Neuron (in vitro differentiated cells): Measurements from ENCODE around the gene DKC1.

Experiments
- H2AFZ ChIP-seq: one replicate; pipeline ENCODE4 v1.6.1; 2013; ENCODE audit warnings: low read depth, mild to moderate bottlenecking, inconsistent platforms, low read length, moderate library complexity
- H3K27me3 ChIP-seq: one replicate; pipeline ENCODE4 v1.6.1; 2013; ENCODE audit warnings: low read length; ENCODE audit not compliant: insufficient read depth
- H3K36me3 ChIP-seq: one replicate; pipeline ENCODE4 v1.6.1; 2013; ENCODE audit warnings: low read length; ENCODE audit not compliant: insufficient read depth
- H3K4me1 ChIP-seq: one replicate; pipeline ENCODE4 v1.6.1; 2013; ENCODE audit warnings: low read length; ENCODE audit not compliant: insufficient read depth
- H3K4me3 ChIP-seq: 2 replicates; pipeline ENCODE4 v1.5.1; 2013; ENCODE audit warnings: mild to moderate bottlenecking, low read length, moderate library complexity
- H3K9me3 ChIP-seq: one replicate; pipeline ENCODE4 v1.6.1; 2013; ENCODE audit warnings: low read length

Gene DKC1

DNA sequence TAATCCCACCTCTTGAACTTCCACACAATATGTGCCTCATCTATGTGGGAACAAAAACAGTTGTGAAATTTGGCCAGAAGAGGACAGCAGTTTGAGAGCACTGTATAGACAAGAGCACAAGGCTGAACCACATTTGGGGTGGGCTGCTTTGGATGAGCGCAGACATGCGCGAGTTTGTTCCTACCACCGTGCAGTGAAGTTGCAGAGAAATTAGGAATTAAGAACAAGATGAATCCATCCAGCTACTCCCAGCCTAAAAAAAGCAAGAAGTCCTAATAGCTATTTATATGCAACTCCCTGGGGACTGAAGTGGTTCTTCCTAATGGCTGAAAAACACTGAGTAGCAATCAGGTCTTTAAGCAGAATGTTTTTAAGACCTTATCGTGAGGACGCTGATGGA lies 12.8 kb upstream of the DKC1 start:
- Histone ChIP-seq H2AFZ (no peak overlapping the region), H3K27me3 (peaks cover 51% of the 10 kb centered on the region), H3K4me3 (no peak overlapping the region), H3K4me1 (no peaks in the 10 kb centered on the region), H3K9me3 (no peaks in the 10 kb centered on the region), H3K36me3 (no peaks in the 10 kb centered on the region)

DNA sequence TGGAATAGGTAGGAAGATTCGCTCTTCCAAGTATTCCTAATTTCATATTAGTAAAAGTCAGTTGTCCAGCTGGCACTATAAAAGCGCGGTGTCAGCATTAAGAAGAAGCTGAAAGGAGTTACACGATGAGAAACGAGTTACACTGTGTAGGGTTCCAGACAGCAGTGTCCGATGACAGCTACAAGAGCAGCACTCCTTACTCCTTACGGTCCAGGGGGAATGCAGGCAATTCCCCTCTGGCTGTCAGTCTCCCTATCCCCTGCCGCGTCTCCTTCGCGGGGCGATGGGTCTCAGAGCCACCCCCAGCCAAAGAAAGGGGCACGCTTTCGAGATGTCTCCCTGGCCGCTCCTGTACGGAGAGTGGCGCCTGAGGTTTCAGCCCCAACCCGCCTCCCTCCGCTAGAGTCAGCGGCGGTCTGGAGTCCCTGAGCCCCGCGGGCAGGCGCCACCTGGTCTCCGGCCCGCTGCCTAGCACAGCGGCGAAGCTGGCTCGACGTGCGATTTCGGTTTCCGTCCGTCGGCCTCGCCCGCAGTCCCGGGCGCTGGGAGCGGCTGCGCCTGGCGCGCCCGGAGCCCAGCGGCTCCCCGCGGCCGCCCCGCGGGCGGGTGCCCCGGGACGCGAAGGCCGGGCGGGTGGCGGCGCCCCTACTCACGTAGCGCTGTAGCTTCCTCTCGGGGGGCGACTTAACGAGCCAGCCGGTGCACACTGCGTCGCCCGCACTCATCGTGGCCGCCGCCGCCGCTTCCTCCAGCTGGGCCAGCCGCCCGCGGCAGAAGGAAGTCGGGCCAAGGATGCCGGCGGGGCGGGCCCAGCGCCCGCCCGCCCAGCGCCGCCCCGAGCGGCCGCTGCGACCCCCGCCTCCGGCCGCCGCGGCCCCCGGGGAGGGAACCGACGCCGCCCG lies 12.1 kb upstream of the DKC1 start, which contains the start of gene GAB3:
Gene GAB3 (minus strand): TSS at position 777 of the 902 bp plus-strand sequence. CDS start 52 bp downstream, at position 725.
- Histone ChIP-seq H3K36me3 (no peaks in the 10 kb centered on the region), H3K4me3 (no peak within 1 kb of the TSS), H2AFZ (no peak within 1 kb of the TSS), H3K4me1 (no peaks in the 10 kb centered on the region), H3K27me3 (peaks cover 51% of the 10 kb centered on the region), H3K9me3 (no peaks in the 10 kb centered on the region)

DNA sequence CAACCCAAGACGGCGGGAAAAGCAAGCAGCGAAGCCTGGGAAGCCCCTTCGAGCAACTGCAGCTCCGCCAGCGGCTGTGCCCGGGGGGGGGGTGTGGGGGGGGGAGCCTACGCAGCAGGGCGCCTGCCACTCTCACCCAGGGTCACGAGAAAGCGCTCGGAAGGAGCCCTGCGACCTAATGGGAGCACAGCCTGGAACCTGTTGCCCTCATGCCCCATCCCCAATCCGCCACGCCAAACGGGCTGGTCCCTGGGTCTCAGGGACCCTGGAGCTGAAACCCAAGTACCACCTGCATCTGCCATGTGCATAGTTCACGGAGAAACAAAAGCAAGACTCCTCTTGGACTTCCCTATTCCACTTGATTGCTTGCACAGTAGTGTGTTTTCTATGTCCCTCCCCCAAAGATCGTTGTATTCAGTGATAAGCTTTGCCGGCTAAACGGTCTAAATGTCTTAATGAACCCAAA lies 11.4 kb upstream of the DKC1 start:
- H3K4me1 ChIP-seq: no peaks in the 10 kb centered on the region
- H3K4me3 ChIP-seq: no peak overlapping the region
- no peak overlapping the region for H2AFZ ChIP-seq
- H3K27me3 ChIP-seq: peaks cover 51% of the 10 kb centered on the region
- no peaks in the 10 kb centered on the region for H3K36me3 ChIP-seq
- no peaks in the 10 kb centered on the region for H3K9me3 ChIP-seq

DNA sequence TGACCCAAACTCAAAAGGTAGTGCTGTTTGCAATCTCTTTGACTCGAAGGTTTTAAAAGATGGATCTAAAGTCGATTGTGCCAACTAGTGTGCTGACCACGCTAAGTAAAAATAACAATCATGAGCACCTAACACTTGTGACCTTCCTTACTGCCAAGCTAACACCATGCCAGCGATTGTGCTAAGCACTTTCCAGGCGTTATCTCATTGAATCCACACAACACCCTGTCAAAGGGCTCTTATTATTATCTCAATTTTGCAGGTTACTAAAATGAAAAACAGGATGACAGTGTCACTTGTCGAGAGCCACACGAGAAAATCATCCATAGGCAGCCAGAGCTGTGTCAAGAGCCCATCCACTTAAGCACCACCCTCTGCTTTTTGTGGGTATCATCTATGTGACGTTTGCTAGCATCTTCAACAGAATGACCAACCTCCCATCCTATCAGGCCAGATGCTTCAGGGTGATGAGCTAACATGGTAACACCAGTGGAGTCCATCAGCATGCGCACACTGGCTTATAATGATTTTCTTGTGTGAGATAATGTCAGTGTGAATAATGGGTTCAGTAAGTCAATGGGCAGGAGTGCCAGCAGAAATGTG lies 10.9 kb upstream of the DKC1 start:
- Histone ChIP-seq H3K4me3 (no peak overlapping the region), H3K36me3 (no peaks in the 10 kb centered on the region), H3K4me1 (no peaks in the 10 kb centered on the region), H3K9me3 (no peaks in the 10 kb centered on the region), H2AFZ (no peak overlapping the region), H3K27me3 (peaks cover 51% of the 10 kb centered on the region)

DNA sequence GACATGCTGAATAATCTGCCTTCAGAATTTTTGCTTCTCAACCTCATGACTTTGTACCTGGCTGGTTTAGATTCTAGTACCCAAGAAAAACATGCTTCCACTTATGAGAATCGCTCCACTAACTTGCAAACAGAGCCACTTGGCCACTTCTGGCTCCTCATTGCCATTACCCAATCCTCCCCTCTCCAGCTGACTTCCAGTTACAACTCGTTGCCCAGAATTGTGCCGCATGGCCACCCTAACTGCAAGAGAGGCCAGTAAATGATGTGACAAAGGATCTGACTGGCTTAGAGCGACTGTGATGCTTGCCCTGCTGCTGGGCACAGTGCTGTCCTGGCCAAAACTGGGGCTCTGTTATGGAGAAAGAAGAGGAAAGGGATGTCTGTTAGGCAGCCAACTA lies 4.0 kb upstream of the DKC1 start:
- H3K9me3 ChIP-seq: no peaks in the 10 kb centered on the region
- no peak overlapping the region for H3K4me3 ChIP-seq
- no peaks in the 10 kb centered on the region for H3K4me1 ChIP-seq
- no peak overlapping the region for H2AFZ ChIP-seq
- H3K27me3 ChIP-seq: peaks cover 19% of the 10 kb centered on the region
- H3K36me3 ChIP-seq: no peaks in the 10 kb centered on the region

DNA sequence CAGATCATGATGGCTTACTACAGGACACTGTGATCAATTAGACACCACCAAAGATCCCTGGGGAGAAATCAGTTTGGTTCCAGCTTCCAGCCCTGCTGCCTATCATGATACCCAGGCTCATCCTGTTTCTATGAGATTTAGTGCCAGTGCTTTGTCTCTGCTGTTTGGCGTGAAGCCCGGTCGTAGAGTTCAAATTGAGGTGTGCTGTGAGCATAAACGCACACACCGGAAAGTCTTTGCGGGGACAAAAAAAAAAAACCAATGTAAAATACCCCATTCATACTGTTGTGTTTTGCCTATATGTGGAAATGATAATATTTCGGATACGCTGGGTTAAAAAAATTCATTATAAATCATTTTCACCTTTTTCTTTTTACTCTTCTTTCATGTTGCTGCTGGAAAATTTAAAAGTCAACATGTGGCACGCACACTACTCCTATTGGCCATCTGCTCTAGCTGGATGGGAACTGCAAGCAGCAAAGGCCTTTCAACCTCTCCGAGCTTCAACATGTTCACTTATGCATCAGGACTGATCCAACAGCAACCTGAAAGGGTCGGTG lies 607 bp upstream of the DKC1 start:
- peak overlapping the region; percentile 61 for H3K4me3 ChIP-seq
- H2AFZ ChIP-seq: no peak overlapping the region
- no peaks in the 10 kb centered on the region for H3K9me3 ChIP-seq
- H3K36me3 ChIP-seq: peaks cover 15% of the 10 kb centered on the region
- no peaks in the 10 kb centered on the region for H3K4me1 ChIP-seq
- peaks cover 12% of the 10 kb centered on the region for H3K27me3 ChIP-seq

DNA sequence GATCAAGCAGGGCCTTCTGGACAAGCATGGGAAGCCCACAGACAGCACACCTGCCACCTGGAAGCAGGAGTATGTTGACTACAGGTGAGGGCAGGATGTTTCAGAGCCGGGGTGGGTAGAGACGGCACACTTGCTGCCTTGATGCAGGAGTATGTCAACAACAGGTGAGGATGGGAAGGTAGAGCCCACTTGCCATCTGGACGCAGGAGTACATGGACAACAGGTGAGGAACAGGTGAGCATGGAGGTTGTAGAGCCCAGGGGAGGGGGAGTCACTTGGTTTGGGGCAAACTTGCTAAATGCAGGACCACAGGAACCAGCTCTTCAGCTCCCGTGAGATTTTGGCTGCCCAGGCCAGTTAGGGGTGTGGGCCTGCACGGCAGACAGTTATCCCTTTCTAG lies 12.0 kb downstream of the DKC1 start:
- Histone ChIP-seq H3K4me1 (no peaks in the 10 kb centered on the region), H2AFZ (no peak overlapping the region), H3K9me3 (no peaks in the 10 kb centered on the region), H3K27me3 (no peaks in the 10 kb centered on the region), H3K36me3 (peaks cover 44% of the 10 kb centered on the region), H3K4me3 (no peak overlapping the region)

DNA sequence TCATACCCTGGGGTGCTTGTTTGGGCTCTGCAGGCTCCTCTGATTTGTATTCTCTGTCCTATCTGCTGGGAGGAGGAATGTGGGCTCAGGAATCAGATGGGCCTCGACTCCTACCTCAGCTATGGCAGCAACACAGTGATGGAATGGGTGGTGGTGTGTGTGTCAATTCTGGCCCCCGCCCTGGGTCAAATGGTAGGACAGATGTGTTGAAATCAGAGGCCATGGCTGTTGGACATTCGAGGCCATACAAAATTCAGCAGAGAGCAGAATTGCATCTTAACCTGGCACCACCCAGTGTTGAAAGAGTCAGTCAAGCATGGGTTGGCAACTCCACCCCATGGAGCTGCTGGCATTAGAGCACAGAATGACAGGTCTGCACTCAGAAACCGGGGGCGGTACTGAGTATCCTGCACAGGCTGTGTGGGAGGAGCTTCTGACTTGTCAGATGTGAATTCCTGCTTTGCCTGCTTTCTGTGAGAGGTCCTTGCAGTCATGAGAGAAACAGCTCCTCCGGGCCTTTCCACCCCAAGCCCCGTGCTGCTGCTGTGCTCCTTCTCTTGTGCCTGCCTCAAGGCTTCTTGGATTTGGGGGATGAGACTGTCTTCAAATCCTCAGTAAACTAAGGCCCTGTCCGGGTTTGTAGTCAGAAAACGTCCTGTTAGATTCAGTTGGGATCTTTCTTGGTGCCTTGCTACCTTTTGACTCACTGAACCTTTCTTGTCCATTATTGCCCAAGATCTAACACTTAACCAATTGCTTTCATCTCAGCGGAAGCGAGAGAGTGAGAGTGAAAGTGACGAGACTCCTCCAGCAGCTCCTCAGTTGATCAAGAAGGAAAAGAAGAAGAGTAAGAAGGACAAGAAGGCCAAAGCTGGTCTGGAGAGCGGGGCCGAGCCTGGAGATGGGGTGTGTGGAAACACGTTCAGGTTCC lies 13.0 kb downstream of the DKC1 start:
- Histone ChIP-seq H3K9me3 (no peaks in the 10 kb centered on the region), H2AFZ (no peak overlapping the region), H3K27me3 (no peaks in the 10 kb centered on the region), H3K4me3 (no peak overlapping the region), H3K4me1 (no peaks in the 10 kb centered on the region), H3K36me3 (peaks cover 41% of the 10 kb centered on the region)

DNA sequence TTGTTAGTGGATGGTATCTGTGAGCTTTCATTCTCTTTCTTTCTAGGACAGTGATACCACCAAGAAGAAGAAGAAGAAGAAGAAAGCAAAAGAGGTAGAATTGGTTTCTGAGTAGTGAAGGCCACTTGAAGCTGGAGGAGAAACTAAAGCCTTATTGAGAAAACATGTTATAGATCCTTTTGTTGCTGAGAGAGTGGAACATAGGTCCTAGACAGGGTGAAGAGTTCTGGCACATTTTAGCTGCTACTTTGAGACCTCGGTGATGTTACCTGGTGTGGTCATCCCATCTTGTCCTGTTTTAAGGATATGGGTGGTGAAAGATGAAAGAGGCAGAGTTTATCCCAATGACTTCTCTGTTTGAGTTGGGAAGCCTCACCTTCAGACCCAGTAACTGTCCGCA lies 14.1 kb downstream of the DKC1 start:
- H3K36me3 ChIP-seq: peaks cover 37% of the 10 kb centered on the region
- no peak overlapping the region for H2AFZ ChIP-seq
- no peaks in the 10 kb centered on the region for H3K9me3 ChIP-seq
- H3K4me1 ChIP-seq: no peaks in the 10 kb centered on the region
- no peaks in the 10 kb centered on the region for H3K27me3 ChIP-seq
- H3K4me3 ChIP-seq: no peak overlapping the region

DNA sequence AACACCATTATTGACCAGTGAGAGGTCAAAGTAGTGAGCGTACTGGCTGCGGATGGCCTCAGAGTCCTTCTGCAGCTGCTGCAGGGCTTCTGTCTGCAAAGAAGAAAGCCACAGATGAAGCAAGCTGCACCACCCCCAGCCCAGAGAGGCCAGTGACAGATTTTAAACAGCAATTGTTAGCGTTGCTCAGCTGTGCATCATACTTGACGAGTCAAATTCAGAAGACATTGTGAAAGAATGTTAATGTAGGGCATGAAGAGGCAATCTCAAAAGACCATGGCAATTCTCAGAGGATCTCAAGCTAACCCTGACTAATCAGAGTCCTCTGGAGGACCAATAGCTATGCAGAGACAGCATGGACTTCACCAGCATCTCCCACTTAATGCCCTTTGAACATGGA lies 16.6 kb downstream of the DKC1 start:
- Histone ChIP-seq H3K27me3 (peaks cover 7% of the 10 kb centered on the region), H3K4me3 (no peak overlapping the region)

DNA sequence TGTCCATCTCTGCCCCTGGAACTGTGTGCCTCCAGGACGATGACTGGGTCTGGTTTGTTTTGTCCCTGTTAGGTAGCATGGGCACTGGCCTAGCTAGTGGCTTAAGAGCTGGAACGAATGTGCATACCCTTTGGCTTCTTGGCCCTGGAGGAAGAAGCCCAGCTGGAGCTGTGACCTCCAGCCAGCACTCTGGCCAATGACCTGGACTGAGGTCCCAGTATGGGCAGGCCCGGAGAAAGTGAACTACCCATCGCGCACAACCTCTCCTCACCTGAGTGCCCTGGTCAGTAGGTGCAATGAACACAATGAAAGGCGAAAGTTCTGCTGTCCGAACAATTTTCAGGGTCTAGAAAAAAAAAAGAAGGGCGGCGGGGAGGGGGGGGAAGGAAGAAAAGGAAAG lies 18.3 kb downstream of the DKC1 start:
- no peaks in the 10 kb centered on the region for H3K4me1 ChIP-seq
- H3K36me3 ChIP-seq: peaks cover 6% of the 10 kb centered on the region
- H3K9me3 ChIP-seq: no peaks in the 10 kb centered on the region
- no peak overlapping the region for H3K4me3 ChIP-seq
- H2AFZ ChIP-seq: no peak overlapping the region
- peaks cover 9% of the 10 kb centered on the region for H3K27me3 ChIP-seq

More for the DNA sequence above, 16.6 kb downstream of the DKC1 start:
- Histone ChIP-seq H2AFZ (no peak overlapping the region), H3K4me1 (no peaks in the 10 kb centered on the region), H3K9me3 (no peaks in the 10 kb centered on the region), H3K36me3 (peaks cover 22% of the 10 kb centered on the region)

DNA sequence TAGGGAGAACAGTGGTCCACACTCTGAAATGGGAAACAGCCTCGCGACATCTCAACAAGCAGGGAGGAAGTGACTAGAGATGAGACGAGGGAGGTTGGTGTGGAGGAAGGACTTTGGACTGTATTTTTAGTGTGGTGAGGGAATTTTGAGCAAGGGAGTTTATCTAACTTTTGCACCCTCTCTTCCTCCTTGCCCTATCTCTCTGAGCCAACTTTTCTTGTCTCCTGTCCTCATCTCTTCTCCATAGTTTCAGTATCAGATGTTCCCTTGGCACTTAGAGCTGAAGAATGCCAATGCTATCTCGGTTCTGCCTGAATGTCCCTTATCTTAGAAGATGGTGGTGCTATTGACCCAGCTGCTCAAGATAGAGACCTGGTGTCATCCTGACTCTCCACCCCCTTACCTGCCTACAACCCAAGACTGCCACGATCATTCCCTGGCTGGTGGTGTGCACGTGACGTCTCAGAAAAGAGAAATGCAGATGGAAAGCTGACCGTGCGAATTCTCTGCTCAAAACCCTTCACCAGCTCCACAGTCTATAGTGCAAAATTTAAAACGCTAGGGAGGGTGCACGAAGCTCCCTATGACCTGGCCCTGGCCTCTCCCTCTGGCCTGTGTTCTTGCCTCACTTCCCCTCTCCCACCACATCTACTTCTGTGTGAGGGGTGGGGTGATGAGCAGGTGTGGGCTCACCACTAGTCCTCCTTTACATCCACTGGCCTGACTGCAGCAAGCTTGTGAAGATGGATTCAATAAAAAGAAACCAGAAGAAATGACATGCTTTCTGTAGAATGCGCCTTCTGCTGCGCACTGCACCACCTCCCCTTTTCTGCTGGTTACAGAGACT lies 21.7 kb downstream of the DKC1 start:
- Histone ChIP-seq H2AFZ (no peak overlapping the region), H3K27me3 (peaks cover 9% of the 10 kb centered on the region), H3K4me3 (no peak overlapping the region), H3K4me1 (no peaks in the 10 kb centered on the region), H3K36me3 (no peaks in the 10 kb centered on the region), H3K9me3 (no peaks in the 10 kb centered on the region)
